Measurements from ENCODE around the gene MBD4. TPM values are rescaled to one million over a fixed set of nuclear protein-coding genes. Genes with fewer than 3 reads are reported as not detected.

Gene MBD4
- total RNA-seq, 2 experiments from 2014 or later = 62.0 to 63.9 TPM

DNA sequence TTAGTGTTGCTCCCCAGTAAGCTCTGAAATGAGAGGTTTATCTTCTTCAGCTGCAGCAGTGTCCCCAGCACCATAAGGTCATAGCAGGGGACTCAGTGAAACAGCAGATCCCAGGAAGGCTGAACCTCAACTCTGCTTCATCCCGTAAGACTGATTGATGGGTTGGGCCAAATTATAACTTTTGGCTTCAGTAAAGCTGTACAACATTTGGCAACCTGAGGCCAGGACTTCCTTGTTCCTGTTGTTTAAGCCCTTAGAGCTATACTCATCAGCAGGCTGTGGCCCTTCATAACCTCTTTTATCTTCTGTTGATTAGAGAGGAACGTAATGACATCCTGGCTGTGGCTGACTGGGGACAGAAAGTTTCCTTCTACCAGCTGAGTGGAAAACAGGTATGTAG is 29.3 kb upstream of the MBD4 start:
- intact Hi-C loops (cut with DNase I, micrococcal nuclease) = no loop called here
- ChIA-PET CTCF (interaction anchor here (1.6 kb wide), 1 partner anchor 21 kb away, joined by 4 read pairs; no protein-coding TSS in a partner anchor), POLR2A (interaction anchor here (1.5 kb wide), 1 partner anchor 29 kb away, joined by 7 read pairs; the partner anchor contains the start of genes IFT122 and MBD4)
- DNase-seq (peak in 2 of 14 experiments; percentile 18 to 48), ATAC-seq (ENCODE audit: poor library complexity) (peak; percentile 86)
- Mint-ChIP-seq H3K27me3 (no peaks in the 10 kb centered on the region), H3K27ac (peak overlapping the region; percentile 82), H3K9me3 (no peaks in the 10 kb centered on the region), H3K4me3 (no peak overlapping the region), H3K36me3 (ENCODE audit: low read depth) (peaks cover 41% of the 10 kb centered on the region), H3K4me1 (ENCODE audit: low read depth) (peaks cover 12% of the 10 kb centered on the region)
- Histone ChIP-seq H3K9me3 (ENCODE audit: control insufficient read depth in 1 of 2, insufficient read depth in 1 of 2, low read length in 2 of 2) (no peaks in the 10 kb centered on the region), H3K27me3 (ENCODE audit: control insufficient read depth in 1 of 2, insufficient read depth in 2 of 2, low read length in 2 of 2) (no peaks in the 10 kb centered on the region), H3K4me1 (ENCODE audit: insufficient read depth, low read length) (peaks cover 3% of the 10 kb centered on the region), H3K27ac (ENCODE audit: low read depth in 1 of 2, low read length in 2 of 2) (no peak overlapping the region), H3K36me3 (ENCODE audit: insufficient read depth, low read length) (peaks cover 9% of the 10 kb centered on the region), H3K4me3 (ENCODE audit: low read length) (no peak overlapping the region)
- TF ChIP-seq, protein P1, sequence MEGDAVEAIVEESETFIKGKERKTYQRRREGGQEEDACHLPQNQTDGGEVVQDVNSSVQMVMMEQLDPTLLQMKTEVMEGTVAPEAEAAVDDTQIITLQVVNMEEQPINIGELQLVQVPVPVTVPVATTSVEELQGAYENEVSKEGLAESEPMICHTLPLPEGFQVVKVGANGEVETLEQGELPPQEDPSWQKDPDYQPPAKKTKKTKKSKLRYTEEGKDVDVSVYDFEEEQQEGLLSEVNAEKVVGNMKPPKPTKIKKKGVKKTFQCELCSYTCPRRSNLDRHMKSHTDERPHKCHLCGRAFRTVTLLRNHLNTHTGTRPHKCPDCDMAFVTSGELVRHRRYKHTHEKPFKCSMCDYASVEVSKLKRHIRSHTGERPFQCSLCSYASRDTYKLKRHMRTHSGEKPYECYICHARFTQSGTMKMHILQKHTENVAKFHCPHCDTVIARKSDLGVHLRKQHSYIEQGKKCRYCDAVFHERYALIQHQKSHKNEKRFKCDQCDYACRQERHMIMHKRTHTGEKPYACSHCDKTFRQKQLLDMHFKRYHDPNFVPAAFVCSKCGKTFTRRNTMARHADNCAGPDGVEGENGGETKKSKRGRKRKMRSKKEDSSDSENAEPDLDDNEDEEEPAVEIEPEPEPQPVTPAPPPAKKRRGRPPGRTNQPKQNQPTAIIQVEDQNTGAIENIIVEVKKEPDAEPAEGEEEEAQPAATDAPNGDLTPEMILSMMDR (IDR thresholded peaks at IDR 0.05) = no peak

DNA sequence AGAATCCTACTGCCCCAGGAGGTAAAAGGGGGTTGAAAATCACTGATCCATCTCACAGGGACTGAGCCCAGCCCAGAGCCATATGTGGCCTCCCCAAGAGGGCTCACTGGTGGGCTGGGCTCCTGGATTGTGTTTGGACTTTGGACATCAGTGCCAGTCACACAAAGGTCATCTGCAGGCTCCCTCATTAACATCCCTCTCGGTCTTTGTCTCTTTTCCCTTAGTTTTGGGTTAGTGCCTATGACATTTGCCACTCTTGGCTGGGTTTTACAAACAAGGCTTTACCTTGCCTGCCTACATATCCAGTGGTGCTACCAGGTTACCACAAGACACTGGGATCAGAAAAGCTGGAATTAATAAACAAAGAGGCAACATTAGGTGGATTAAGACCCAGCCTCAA is 28.2 kb upstream of the MBD4 start:
- peaks cover 46% of the 10 kb centered on the region for H3K36me3 Mint-ChIP-seq (ENCODE audit: low read depth)
- intact Hi-C loops (cut with DNase I, micrococcal nuclease) = no loop called here
- CTCF ChIA-PET = interaction anchor here (1.6 kb wide), 1 partner anchor 22 kb away, joined by 4 read pairs; no protein-coding TSS in a partner anchor
- DNase-seq (no peak), ATAC-seq (ENCODE audit: poor library complexity) (no peak)
- TF ChIP-seq, protein P1 (IDR thresholded peaks at IDR 0.05) = no peak
- H3K36me3 ChIP-seq (ENCODE audit: insufficient read depth, low read length) = peaks cover 9% of the 10 kb centered on the region
- no peaks in the 10 kb centered on the region for H3K27me3 Mint-ChIP-seq
- no peak overlapping the region for H3K4me3 Mint-ChIP-seq
- H3K27me3 ChIP-seq (ENCODE audit: control insufficient read depth in 1 of 2, insufficient read depth in 2 of 2, low read length in 2 of 2) = no peaks in the 10 kb centered on the region
- no peak overlapping the region for H3K27ac Mint-ChIP-seq
- no peak overlapping the region for H3K27ac ChIP-seq (ENCODE audit: low read depth in 1 of 2, low read length in 2 of 2)
- H3K4me1 ChIP-seq (ENCODE audit: insufficient read depth, low read length) = peaks cover 3% of the 10 kb centered on the region
- peaks cover 12% of the 10 kb centered on the region for H3K4me1 Mint-ChIP-seq (ENCODE audit: low read depth)
- no peak overlapping the region for H3K4me3 ChIP-seq (ENCODE audit: low read length)
- H3K9me3 ChIP-seq (ENCODE audit: control insufficient read depth in 1 of 2, insufficient read depth in 1 of 2, low read length in 2 of 2) = no peaks in the 10 kb centered on the region
- POLR2A ChIA-PET = no interaction called here
- H3K9me3 Mint-ChIP-seq = no peaks in the 10 kb centered on the region

DNA sequence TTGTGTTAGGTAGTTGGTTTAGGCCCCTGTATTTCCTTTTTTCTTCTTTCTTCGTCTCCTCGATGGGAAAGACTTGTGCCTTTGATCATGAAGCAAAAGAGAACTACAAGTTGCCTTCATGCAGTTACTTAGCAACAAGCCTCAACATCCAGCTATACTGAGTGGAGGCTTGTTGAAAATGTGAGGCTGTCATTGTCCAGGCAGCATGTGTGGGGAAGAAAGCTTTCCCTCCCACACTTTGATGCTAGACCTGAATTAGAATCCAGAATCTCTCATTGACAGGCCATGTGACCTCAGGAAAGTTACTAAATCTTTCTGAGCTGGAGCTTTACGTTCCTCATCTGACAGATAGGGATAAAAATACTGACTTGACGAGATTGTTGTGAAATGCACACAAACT is 24.0 kb upstream of the MBD4 start:
- TF ChIP-seq, protein P1 (IDR thresholded peaks at IDR 0.05) = no peak

More for the DNA sequence above, 24.0 kb upstream of the MBD4 start:
- Histone ChIP-seq H3K4me3 (ENCODE audit: low read length) (no peak overlapping the region), H3K36me3 (ENCODE audit: insufficient read depth, low read length) (peaks cover 7% of the 10 kb centered on the region), H3K27me3 (ENCODE audit: control insufficient read depth in 1 of 2, insufficient read depth in 2 of 2, low read length in 2 of 2) (no peaks in the 10 kb centered on the region), H3K9me3 (ENCODE audit: control insufficient read depth in 1 of 2, insufficient read depth in 1 of 2, low read length in 2 of 2) (peaks cover 0 to 3% of the 10 kb centered on the region in 2 experiments), H3K27ac (ENCODE audit: low read depth in 1 of 2, low read length in 2 of 2) (no peak overlapping the region), H3K4me1 (ENCODE audit: insufficient read depth, low read length) (no peaks in the 10 kb centered on the region)
- ChIA-PET CTCF (no interaction called here), POLR2A (no interaction called here)
- no peak for DNase-seq
- H3K9me3 Mint-ChIP-seq = no peaks in the 10 kb centered on the region
- no peak for ATAC-seq (ENCODE audit: poor library complexity)
- H3K4me3 Mint-ChIP-seq = no peak overlapping the region
- intact Hi-C loops (cut with DNase I, micrococcal nuclease) = no loop called here
- H3K27me3 Mint-ChIP-seq = no peaks in the 10 kb centered on the region
- H3K4me1 Mint-ChIP-seq (ENCODE audit: low read depth) = peaks cover under 1% of the 10 kb centered on the region
- H3K27ac Mint-ChIP-seq = no peak overlapping the region
- H3K36me3 Mint-ChIP-seq (ENCODE audit: low read depth) = peaks cover 30% of the 10 kb centered on the region

Data from CD4-positive, alpha-beta T cell (primary cell).